ELR (cell line): Measurements from ENCODE around the gene MRNIP.
"Not testable (repeated sequence)": the region's sequence is repeated elsewhere in the genome, so short reads cannot be mapped to it uniquely, and the experiment has no call there.

ENCODE experiments used
- DNase-seq: peaks from one replicate; pipeline ENCODE4 v3.0.0-alpha.2; 2015; ENCODE audit warnings: low read depth

MRNIP gene

DNA sequence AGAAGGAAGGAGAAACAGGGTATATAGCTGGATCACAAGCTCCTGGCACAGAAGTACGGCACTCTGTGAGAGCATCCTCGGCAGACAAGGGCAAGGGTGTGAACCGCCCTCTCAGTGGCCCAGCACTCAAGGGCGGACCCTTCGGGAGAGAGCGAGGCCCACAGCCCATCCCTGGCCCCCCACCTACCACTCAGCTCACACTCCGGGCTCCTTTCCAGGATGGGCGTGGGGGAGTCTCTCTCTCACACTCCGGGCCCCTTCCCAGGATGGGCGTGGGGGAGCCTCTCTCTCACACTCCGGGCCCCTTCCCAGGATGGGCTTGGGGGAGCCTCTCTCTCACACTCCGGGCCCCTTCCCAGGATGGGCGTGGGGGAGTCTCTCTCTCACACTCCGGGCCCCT, 12.9 kb upstream of the MRNIP start:
- not testable (repeated sequence) for DNase-seq

DNA sequence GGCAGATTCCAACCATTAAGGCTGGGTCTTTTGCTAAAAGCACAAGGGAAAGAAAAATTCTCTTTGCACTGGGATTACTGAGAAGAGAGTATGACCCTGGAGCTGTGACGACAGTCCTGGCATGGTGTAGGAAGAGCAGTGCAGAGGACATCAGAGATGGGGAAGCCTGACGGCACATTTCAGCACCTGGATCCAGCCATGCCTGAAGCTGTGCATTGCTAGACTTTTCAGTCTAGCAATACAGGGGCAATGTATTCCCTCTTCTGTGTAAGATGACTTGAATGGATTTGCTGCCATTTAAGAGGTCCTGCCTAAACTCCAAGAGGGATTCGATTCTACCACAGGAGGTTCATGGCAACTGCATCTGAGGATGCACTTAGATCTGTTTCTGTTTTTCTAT, 12.3 kb upstream of the MRNIP start:
- no peak for DNase-seq

DNA sequence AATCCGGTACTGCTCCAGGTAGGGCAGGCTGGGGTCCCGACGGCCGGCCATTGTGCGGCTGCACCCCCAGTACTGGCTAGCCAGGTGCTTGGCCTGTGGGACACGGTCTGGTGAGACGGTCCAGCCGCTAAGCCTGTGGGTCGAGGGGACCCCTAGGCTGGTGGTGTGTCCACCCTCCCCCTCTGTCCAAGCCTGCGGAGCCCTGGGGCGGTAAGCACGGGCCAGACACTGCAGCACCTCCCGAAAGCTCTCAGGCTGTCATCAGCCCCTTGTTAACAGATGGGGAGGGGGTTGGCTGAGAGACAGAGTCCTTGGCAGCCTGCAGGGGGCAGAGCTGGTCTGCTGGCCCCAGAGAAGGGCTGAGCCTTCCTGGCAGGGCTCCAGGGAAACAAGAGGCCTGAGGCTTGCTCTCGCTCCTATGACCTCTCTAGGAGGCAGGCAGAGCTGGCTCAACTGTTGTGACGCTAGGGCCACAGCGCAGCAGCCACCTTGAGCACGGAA, 11.8 kb upstream of the MRNIP start:
- DNase-seq, result peak; percentile 43

DNA sequence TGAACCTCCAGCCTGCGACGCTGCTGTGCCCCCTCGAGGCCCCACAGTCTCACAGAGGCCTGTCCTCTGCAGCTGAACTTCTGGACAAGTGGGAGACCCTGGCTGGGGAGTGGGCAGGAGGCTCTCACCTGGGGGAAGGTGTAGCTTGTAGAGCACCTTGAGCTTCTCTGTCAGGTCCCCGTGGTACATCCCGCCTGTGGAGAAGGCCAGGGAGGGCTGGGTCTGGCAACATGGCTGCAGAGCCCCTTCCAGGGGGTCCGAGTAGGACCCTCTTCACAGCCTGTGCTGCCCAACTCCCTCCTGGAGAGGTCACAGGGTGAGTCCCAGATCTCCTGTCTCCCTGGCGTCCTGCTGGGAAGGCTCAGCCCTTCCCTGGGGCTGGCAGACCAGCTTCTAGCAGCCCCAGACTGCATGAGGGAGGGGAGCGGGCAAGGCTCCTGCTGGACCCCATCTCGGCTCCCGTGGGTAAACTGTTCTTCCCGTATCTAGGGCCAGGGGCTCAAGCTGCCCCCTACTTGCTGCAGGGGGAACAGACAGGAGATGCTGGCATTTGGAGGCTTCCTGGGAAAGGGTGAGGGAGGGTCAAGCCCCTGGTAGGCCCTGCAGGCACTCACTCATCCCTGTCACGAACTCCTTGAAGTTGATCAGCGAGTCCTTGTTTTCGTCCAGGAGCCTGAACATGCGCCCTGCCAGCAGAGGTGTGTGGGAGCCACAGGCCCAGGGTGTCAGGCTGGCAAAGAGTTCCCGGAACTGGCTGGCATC, 11.2 kb upstream of the MRNIP start:
- DNase-seq, result no peak

DNA sequence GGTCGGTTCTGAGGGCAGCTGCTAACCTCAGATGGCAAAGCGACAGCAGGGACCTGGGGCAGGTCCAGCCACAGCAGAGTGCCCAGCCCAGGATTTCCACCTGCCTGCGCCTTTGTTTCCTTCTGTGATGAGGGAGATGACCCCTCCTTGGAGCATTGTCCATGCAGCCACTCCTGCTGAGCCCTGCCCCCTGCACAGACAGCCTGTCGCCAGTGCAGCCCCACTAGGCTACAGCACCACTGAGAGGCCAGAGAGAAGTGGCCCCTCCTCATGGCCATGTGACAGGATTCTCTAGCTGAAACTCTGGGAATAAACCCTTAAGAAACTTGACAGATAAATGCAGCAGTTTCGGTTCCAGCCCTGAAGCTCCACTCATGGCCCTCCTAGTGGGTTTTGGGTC, 10.5 kb upstream of the MRNIP start:
- DNase-seq, result no peak

DNA sequence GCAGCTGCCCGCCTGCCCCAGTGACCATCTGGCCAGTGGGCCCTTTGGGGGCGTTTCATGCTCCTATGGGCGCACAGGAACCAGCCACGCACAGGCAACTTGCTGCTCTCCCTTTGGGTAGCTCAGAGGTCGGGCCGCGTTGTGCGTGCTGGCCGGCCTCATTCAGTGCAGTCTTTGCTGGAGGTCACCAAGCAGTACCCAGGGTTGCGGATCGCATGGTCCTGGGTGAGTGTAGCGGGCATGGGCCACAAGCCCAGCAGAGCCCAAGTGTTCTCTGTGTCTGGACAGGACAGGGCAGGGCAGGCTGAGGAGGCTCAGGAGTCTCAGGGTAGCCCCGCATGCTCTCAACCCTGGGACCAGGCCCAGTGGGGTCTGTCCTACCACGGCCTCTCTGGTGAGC, 9.9 kb upstream of the MRNIP start:
- DNase-seq, result no peak

DNA sequence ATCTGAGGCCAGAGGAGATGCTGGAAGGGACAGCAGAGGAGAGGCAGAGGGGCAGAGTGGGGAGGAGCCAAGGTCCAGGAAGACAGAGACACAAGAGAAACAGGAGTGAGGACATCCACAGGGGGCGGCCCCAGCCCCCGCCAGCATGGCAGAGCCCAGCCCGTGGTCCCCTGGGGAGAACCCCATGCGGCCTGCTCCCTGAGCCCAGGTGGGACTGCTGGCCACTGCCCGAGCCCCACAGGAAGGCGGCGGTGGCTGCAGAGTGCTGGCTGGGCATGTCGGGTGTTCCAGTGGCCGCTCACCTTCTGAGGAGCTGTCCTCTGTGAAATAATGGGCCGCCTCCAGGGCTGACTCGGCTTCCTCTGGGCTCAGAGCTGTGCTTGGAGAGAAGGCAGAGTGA, 8.9 kb upstream of the MRNIP start:
- DNase-seq, result no peak

DNA sequence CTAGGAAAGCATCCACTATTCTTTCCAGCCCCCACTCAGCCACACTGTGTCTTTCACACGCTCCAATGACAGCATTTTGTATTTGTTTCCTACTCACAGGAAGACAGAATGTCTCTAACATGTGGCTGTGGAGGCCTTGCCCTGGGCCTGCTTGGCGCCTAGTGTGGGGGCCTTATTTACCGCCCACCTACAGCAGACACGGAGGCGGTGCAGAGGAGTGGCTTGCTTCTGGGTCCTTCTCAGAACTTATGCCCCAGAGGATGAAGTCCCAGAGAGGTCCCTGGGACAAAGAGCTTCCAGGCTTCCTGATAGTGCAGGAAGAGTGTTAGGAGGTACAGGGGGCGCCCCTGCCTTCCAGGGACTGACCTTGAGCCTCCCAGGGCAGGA, 8.5 kb upstream of the MRNIP start:
- no peak for DNase-seq

DNA sequence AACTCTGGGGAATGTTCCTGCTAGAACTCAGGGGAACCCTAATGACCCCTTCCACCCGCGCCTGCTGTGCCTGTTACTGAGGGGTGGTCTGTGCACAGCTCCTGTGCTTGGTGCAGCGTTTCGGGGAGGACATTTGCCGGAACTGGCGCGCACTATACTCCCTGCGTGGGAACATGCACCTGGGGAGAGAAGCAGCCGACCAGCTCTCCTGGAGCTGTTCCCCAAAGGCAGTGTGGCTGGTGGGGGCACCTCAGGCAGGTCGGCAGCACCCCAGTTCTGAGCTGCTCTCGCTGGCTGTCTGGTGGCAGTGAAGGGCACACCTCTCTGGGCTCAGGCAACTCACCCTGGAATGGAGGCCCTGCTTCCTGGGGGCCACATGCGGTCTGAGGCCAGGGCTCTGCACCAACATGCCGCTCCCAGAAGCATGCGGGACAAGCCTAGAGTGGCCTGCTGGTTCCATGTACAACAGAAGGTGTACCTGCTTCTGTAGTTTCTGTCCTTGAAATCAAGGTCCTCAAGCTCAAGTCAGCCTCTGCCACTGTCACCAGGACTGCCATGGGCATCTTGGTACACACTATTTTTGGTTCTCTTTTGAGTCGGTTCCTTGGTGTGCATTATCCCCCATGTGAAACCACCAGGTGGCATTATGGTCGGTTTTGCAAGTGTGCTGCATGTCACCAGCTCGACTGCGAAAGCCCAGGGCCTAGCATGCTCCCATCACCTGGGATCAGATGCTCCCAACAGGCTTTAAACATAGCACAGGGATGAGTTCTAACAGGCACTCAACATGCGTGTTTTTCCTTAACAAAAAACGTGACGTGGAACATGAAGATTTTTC, 7.8 kb upstream of the MRNIP start:
- DNase-seq, result no peak

DNA sequence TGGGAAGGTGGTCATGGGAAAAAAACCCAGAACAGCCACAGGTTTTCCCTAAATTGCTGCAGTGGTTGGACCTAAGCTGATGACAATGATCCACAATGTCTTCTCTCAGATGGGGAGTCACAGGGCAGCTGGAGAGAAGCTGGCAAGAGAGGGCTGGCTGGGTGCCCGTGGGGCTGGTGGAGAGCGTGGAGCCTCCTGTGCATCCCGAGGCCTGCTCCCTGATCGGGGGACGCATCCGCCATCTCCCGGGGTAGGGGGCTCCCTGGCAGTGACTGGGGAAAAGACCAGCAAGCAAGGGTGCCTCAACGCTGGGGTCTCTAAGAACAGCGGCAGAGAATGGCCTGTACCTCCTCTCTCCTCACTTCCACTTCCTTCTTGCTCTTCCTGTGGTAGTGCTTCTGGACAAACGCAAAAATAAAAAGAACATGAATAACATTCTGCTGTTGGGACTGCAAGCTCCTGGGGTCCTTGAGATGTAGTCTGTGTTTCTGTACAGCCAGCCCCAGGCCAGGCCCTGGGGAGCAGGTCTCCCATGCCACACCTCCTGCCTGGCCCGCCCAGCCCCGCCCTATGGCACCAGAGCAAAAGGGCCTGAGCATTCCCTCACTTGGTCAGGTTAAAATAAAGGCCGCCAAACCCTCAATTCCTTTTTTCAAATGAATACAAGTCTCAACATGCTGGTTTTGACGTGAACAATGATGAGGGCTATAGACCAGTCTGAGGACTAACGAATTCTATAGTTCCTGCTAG, 7.0 kb upstream of the MRNIP start:
- DNase-seq, result no peak

DNA sequence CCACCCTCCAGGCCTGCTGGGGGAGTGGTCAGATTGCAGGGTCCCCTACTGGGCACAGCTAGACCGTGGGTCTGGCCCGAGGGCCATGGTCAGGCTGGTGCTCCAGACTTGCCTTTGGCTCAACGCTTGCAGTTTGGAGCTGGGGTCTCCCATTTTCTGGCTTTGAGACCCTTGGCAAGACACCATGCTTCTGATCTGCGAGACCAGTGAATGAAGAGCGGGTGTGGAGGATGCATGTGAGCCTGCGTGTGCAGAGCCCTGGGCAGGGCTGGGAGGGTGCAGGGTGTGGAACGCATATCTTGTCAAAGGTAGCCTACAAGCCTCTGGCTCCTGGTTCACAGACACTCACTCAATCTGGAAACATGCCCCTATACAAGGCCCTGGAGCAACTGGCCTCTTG, 6.1 kb upstream of the MRNIP start:
- no peak for DNase-seq

DNA sequence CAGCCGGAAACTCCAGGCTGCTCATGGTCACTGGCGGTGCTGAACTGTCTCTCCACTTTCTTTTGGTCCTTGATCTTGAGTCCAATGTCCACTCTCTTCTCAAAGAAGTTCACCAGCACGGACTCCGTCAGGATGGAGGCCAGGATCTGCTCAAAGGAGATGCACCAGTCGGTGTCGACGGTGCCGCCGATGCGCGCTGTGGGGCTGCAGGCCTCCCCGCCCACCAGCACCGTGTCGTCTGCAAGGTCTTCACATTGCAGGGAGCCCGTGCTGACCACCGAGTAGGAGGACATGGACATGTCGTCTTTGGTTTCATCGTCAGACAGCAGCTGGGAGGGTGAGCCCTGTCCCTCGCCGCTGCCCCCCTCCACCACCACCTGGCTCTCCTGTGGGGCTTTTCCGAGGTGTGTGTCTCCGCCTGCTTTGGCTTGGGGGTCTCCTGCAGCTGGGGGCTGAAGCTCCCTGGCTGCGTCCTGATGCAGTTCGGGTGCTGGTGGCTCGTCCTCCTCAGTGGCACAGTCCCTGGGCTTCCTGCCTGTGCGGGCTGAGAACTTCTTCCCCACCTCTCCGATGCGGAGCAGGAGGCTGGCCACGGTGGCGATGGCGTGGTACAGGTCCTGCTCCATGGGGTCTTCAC, 5.0 kb upstream of the MRNIP start:
- no peak for DNase-seq

DNA sequence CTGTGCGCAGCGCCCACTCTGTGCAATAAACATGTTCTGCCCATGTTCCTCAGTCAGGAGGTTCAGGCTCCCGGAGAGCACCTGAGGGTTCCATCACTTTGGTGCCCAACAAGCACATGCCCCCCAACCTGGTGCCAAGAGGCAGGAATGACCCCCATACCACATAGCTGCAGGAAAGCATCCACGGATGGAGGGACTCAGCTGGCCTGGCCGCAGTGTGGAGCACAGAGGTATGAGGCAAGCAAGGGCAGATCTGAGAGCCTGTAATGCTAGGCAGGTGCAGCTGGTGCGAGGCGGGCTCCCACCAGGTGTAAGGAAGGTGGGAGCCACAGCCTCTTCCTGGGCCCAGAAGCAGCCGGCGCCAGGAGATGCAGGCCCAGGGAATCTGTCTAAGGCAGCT, 4.3 kb upstream of the MRNIP start:
- DNase-seq, result no peak

DNA sequence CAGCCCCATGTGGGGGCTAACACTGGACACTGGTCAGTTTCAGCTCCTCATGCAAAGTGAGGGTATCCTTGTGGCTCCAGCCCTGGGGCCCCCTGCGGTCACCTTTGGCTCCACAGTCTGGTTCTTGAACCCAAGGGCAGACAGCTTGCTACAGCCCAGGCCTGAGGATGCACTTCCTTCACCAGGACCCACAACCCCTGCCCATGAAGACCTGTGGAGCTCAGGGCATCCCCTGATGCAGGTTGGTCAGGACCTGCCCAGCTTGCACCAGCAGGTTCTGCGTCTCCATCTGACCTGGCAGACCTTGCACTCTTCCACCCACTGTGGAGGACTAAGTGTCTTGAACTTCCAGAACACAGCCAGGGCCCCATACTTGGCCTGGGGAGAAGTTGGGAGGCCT, 3.7 kb upstream of the MRNIP start:
- DNase-seq, result no peak

DNA sequence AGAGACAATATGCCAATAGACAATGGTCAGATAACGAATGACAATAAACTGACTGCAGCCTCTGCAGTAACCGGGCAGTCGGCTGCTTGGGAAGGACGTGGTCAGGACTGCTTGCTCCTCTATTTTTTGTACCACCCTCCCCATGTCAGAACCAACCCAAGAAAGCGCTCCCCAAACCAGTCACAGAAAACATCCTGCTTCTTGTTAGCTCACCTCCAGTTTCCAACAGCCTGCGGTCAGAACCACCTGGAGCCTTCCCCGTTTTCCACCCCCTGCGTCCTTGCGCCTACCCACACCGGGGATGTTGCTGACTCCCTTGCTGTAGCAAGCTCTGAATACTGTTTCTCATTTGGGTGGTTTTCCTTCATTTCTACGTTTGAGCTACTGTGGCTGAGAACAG, 1.7 kb upstream of the MRNIP start:
- DNase-seq, result no peak

DNA sequence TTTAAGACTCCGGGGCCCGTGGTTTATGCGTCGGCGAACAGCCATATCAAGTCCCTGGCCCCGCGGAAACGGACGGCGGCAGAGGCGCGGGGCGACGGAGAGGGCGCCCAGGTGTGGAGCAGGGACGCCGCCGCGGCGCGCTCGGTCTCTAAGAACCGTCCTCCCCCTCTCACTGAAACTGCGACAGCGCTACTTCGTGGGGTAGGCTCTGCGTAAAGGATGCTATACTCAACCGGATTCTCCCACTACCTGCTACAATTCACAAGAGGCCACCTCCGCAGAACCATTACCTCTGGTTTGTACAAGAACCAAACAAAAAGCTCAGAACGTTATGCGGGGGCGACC, 404 bp downstream of the MRNIP start:
- DNase-seq, result peak; percentile 53

DNA sequence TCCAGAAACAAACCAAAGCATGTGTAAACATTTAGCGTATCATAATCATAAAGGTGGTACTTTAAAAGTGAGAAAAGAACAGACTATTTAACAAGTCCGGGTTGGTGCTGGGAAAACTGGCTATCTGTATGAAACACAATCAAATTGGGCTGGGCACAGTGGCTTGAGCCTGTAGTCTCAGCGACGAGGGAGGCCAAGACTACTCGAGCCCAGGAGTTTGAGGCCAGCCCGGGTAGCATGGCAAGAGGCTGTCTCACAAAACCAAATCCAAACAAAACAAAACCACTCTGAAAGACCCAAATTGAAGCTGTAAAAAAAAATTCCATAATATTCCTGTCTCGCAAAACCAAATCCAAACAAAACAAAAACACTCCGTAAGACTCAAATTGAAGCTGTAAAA, 4.3 kb downstream of the MRNIP start:
- DNase-seq, result no peak

DNA sequence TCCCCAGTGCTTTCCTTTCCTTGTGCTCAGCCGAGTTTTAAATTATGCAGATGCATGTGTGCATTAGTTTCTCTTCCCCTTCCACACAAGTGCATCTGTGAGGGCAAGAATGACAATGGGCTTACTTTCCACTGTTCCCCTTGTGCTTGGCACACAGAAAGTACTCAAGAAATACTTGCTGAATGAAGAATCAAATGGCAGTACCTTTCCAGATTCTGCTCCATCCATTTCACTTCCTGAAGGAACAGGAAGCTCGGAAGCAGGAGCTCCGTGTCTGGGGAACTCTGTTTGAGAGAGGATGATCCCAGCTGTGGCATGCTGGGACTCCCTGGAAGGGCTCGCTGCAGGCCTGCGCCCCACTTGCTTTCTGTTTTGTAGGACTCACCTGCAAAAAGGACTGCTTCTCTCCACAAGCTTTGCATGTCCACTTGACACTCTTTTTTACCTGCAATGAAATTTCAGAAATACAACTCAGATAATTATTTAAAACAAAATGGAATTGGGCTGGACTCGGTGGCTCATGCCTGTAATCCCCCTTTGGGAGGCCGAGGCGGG, 5.5 kb downstream of the MRNIP start:
- no peak for DNase-seq

DNA sequence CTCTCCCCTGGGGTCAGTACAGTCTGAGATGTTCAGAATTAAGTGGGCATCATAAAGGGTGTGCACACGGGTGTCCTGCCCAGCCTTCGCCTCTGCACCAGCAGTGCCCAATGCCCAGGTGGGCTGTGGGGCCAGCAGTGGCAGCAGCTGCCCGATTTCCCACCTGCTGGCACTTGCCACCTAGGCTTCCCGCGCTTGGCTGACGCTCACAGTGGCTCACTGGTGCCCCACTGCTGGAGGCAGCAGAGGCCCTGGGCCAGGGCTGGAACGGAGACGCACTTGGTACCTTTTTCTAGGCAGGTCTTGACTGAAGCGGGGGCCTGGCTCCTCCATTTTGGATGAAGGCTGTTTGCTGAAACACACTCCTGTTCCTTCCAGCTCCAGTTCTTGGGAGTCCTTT, 17.0 kb downstream of the MRNIP start:
- no peak for DNase-seq

DNA sequence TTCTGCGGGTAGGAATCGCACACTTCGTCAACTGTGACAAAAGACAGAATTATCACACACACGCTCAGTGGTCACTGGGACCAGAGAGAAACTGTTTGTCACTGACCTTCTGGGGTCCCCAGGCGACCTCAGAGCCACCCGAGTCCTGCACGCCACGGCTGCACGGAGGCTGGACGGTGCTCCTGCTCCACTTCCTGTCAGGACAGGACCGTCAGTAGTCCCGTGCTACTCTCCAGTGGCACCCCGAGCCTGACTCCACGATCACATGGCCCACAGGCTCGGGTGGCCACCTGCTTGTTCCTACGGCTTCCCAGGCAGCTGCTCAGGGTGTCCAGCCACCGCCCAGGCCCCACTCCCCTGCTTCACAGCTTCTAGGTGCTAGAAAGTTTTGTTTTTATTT, 17.9 kb downstream of the MRNIP start:
- no peak for DNase-seq

DNA sequence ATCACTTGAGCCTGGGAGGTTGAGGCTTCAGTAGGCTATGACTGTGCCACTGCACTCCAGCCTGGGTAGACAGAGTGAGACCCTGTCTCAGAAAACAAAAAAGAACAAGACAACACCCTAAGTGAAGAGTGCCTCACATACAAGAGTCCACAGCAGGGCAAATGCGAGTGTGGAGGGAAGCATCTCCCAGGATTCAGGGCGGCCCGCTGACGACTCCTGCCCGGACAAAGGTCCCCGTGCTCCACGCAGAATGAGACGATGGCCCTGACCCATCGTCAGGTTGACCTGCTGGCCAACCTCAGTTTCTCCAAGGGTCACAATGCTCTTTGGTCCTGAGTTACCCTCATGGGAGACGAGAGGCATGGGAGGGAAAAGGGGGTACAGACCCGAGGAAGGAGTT, 18.3 kb downstream of the MRNIP start:
- no peak for DNase-seq
